HEK293T (cell line): ENCODE data around the gene PFKP.

ENCODE experiments used
- CTCF ChIA-PET: fragments of 350-600 bp; formaldehyde crosslinking; extraction: SDS; loops from one replicate; lab custom pipeline; 2021; ENCODE audit warnings: antibody characterized with exemption, inconsistent platforms; lab: Yijun Ruan, JAX
- POLR2A ChIA-PET: fragments of 350-600 bp; formaldehyde crosslinking; extraction: SDS; loops from one replicate; lab custom pipeline; 2020; ENCODE audit warnings: antibody characterized with exemption, inconsistent platforms; lab: Yijun Ruan, JAX
- DNase-seq: peaks from one replicate; pipeline ENCODE4 v3.0.0; 2012; ENCODE audit warnings: mixed read lengths; ENCODE audit errors: extremely low spot score
- ARNT ChIP-seq: fragments of 450-650 bp; IDR thresholded peaks from 2 replicates; pipeline ENCODE4 v1.6.1; 2017; ENCODE audit warnings: mild to moderate bottlenecking
- BHLHE40 ChIP-seq: fragments of 450-650 bp; IDR thresholded peaks from 2 replicates; pipeline ENCODE4 v1.6.1; 2016; ENCODE audit warnings: mild to moderate bottlenecking, moderate library complexity, borderline replicate concordance
- CTBP1 ChIP-seq: fragments of 450-650 bp; IDR thresholded peaks from 2 replicates; pipeline ENCODE4 v1.6.1; 2016; ENCODE audit warnings: borderline replicate concordance
- ELF4 ChIP-seq: fragments of 450-650 bp; IDR thresholded peaks from 2 replicates; pipeline ENCODE4 v1.6.1; 2017; ENCODE audit warnings: antibody characterized with exemption
- FOXA1 ChIP-seq: fragments of 450-650 bp; IDR thresholded peaks from 2 replicates; pipeline ENCODE4 v1.6.1; 2016; ENCODE audit warnings: mild to moderate bottlenecking
- FOXK2 ChIP-seq: fragments of 450-650 bp; IDR thresholded peaks from 2 replicates; pipeline ENCODE4 v1.6.1; 2016; ENCODE audit warnings: mild to moderate bottlenecking
- FOXM1 ChIP-seq: fragments of 450-650 bp; IDR thresholded peaks from 2 replicates; pipeline ENCODE4 v1.6.1; 2017; ENCODE audit warnings: mild to moderate bottlenecking, borderline replicate concordance
- HDGF ChIP-seq: fragments of 450-650 bp; IDR thresholded peaks from 2 replicates; pipeline ENCODE4 v1.6.1; 2017; ENCODE audit warnings: antibody characterized with exemption, borderline replicate concordance
- L3MBTL2 ChIP-seq: fragments of 450-650 bp; conservative IDR thresholded peaks from 2 replicates; pipeline ENCODE4 v1.6.1; 2016; ENCODE audit warnings: mild to moderate bottlenecking
- LEF1 ChIP-seq: fragments of 450-650 bp; IDR thresholded peaks from 2 replicates; pipeline ENCODE4 v1.6.1; 2017; ENCODE audit warnings: mild to moderate bottlenecking, borderline replicate concordance
- NFRKB ChIP-seq: fragments of 450-650 bp; IDR thresholded peaks from 2 replicates; pipeline ENCODE4 v1.6.1; 2016; ENCODE audit warnings: mild to moderate bottlenecking, moderate library complexity
- SP1 ChIP-seq: fragments of 450-650 bp; IDR thresholded peaks from 2 replicates; pipeline ENCODE4 v1.6.1; 2017
- SUZ12 ChIP-seq: fragments of 450-650 bp; IDR thresholded peaks from 2 replicates; pipeline ENCODE4 v1.6.1; 2016; ENCODE audit warnings: mild to moderate bottlenecking
- TARDBP ChIP-seq: fragments of 450-650 bp; IDR thresholded peaks from 2 replicates; pipeline ENCODE4 v1.6.1; 2016
- ZNF384 ChIP-seq: fragments of 450-650 bp; IDR thresholded peaks from 2 replicates; pipeline ENCODE4 v1.6.1; 2016
- TF ChIP-seq, protein P1 (sequence below): fragments of 450-650 bp; IDR thresholded peaks from 2 replicates; pipeline ENCODE4 v1.6.1; 2016

The PFKP gene

DNA sequence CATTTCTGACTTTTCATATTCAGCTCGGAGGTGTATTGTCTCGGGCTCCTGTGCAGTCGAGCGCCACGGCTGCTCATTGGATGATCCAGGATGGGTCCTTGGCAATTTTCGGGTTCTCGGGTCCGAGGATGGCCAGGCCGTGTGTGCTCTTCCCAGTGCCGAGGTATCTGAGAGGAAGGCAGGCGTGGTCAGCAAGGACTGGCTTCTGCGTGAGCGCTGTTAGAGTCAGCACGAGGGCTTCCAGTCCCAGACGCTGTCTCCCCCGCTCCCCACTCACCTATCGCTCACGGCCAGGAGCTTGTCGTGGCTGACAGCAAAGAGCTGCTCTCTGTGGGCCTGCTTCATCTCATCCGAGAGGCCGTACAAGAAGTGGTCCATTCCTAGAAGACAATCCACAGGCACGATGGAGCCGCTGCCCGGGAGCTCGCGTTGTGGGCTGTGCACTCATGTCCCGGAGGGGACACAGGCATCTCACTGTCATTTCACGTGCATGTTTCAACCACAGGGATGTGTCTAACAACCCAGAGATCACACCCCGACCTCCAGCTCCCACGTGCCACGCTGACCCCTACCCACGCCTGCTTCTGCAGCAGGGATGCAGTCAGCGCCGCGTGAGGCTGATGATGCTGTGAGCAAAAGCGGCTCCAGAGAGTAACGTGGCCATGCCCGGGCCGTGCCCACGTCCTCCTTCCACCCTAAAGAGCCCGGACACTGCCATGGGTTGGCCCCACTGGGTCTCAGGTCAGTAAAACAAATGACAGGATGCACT is 70.8 kb downstream of the PFKP start:
- CTCF ChIA-PET, result no interaction called here
- POLR2A ChIA-PET, result interaction anchor here (1.1 kb wide), 1 partner anchor 15 kb away, joined by 3 read pairs; no protein-coding TSS in a partner anchor
- DNase-seq, result no peak
- TF ChIP-seq CTBP1 (no peak), FOXM1 (no peak), TARDBP (no peak), HDGF (no peak), ARNT (no peak), NFRKB (no peak), SP1 (no peak), SUZ12 (no peak), ZNF384 (no peak), L3MBTL2 (no peak)
- TF ChIP-seq, protein P1, sequence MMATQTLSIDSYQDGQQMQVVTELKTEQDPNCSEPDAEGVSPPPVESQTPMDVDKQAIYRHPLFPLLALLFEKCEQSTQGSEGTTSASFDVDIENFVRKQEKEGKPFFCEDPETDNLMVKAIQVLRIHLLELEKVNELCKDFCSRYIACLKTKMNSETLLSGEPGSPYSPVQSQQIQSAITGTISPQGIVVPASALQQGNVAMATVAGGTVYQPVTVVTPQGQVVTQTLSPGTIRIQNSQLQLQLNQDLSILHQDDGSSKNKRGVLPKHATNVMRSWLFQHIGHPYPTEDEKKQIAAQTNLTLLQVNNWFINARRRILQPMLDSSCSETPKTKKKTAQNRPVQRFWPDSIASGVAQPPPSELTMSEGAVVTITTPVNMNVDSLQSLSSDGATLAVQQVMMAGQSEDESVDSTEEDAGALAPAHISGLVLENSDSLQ, result no peak

DNA sequence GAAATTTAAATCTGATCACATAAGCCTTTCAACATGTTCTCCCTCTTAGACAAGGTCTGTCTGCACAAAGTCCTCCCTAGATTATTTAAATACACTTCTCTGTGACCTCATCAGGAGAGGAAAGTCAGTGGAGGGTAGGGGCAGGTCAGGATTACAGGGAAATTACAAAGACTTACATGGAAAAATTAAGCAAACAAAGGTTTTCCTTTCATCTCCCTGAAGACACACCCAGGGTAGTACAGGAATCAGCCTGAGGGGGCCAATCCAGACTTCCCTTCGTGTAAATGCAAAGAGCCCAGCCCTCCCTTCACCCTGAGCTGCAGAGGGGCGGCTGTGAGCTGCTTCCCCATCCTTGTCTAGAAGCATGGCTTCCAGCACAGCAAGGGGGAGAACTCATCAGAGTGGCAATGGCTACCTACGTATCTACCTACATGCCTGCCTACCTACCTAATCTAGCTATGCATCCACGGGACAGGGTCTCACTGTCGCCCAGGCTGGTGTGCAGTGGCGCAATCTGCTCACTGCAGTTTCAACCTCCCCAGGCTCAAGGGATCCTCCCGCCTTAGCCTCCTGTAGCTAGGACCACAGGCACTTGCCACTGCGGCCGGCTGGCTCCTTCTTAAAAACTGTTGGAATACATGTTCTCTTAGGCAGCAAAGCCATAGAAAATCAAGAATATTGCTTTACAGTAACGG is 72.0 kb downstream of the PFKP start:
- CTCF ChIA-PET, result no interaction called here
- TF ChIP-seq TARDBP (no peak), FOXA1 (no peak), SP1 (no peak), HDGF (no peak), L3MBTL2 (no peak), CTBP1 (no peak), NFRKB (no peak), ARNT (no peak), SUZ12 (no peak), ELF4 (no peak)
- POLR2A ChIA-PET, result no interaction called here
- no peak for DNase-seq

DNA sequence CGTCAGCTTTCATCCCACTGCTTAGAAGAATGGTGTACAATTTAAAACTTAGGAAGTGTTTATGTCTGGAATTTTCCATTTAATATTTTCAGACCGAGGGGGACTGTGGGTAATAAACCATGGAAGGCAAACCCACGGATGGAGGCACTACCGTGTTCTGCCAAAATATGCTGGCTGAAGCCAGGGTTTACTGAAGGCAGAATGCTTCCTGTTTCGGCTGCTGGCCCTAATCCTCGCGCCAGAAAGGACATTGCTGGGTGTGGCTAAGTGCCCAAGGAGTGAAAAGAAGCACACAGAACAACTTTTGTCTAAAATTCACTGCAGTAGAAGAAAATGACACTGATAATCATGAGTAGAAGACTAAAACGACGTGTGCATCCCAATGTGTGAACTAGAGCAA is 72.9 kb downstream of the PFKP start:
- POLR2A ChIA-PET, result no interaction called here
- CTCF ChIA-PET, result no interaction called here
- TF ChIP-seq NFRKB (no peak), CTBP1 (no peak), HDGF (no peak), L3MBTL2 (no peak), TARDBP (no peak), ZNF384 (no peak), SUZ12 (no peak), FOXA1 (no peak), FOXK2 (no peak), LEF1 (no peak), SP1 (no peak), ARNT (no peak), BHLHE40 (no peak), FOXM1 (no peak), ELF4 (no peak)
- TF ChIP-seq, protein P1, result no peak
- DNase-seq, result no peak

DNA sequence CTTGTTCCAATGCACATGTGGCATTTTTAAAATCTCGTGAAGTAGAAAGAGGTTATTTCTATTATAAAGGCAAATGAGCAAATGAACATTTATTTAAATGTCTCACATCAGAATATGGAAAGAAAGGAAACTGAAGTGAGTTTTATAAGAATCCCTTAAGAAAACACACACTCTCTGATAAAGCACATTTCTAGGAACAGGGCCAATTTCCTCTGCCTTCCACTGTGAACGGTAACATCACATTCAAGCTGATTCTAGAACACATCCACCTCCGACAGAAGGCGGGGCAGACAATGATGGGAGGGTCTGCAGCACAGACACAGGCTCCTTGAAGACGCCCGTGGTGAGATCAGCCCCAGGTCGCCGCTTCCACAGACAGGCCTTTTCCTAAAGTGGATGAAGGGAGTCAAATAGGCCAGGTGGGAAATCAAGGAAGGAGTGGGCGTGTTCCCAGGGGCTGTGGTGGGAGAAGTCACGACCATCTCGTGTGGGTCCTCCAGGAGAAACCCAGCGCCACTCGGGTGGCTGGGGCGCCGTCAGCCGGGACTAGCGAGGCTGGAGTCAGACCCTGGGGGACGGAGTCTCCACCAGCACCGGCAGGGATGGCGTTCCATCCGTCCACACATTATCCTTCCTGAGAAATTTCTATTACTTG is 74.1 kb downstream of the PFKP start:
- POLR2A ChIA-PET, result no interaction called here
- no peak for DNase-seq
- no peak for TF ChIP-seq SP1
- no peak for TF ChIP-seq L3MBTL2
- no peak for TF ChIP-seq FOXK2
- TF ChIP-seq LEF1, result no peak
- no peak for TF ChIP-seq FOXA1
- TF ChIP-seq HDGF, result no peak
- TF ChIP-seq ZNF384, result no peak
- no peak for TF ChIP-seq CTBP1
- CTCF ChIA-PET, result no interaction called here

DNA sequence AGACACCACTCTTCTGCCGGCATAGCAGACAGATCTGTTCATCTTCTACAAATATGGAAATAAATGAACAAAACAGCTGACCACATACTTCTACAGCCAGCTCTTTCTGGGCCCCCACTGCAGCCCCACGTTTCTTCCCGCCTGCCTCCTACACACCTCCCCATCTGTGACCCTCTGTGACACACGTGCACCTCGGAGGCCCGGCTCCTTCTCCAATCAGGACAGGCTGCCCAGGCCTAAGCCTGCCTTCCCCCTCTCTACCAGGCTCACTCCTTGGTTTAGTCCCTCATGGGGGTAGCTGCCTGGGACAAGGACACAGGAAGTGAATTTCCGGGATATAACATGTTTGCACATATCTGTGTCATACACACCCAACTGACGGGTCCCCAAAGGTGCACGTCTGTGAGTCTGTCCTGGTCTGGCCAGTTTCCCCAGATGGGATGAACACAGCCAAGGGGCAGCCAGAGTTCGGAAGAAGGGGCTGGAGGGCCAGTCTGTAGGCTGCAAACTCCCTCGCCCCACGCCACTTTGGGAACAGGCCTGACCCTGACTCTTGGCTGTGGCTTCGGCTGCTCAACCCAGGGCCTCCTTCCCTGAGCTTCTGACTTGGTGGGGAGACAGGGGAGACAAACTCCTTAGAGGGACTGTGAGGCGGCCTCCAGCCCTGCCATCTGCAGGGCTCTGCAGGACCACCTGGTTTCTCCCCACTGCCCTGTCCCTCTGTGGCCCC is 75.0 kb downstream of the PFKP start:
- DNase-seq, result no peak
- ChIA-PET CTCF (no interaction called here), POLR2A (no interaction called here)
- no peak for TF ChIP-seq L3MBTL2
- TF ChIP-seq HDGF, result no peak
- no peak for TF ChIP-seq ARNT
- no peak for TF ChIP-seq LEF1
- no peak for TF ChIP-seq ZNF384
- TF ChIP-seq ELF4, result no peak
- TF ChIP-seq SUZ12, result no peak
- no peak for TF ChIP-seq SP1
- no peak for TF ChIP-seq FOXK2
- TF ChIP-seq FOXA1, result no peak
- no peak for TF ChIP-seq TARDBP
- TF ChIP-seq CTBP1, result no peak
- TF ChIP-seq, protein P1, result no peak
- no peak for TF ChIP-seq FOXM1
- TF ChIP-seq BHLHE40, result no peak
- no peak for TF ChIP-seq NFRKB
